ENCODE measurements around the gene LDLRAD4.

GRCh38 chr18:13392899-13393298 lies 174.3 kb downstream of the LDLRAD4 start:
- TF ChIP-seq POLR2AphosphoS5 (IDR thresholded peaks at IDR 0.05; ENCODE audit: low read depth, low read length) = no peak
- no peak for TF ChIP-seq EZH2phosphoT487 (IDR thresholded peaks at IDR 0.05; ENCODE audit: borderline replicate concordance, low read depth)
- TF ChIP-seq ZBTB33 (IDR thresholded peaks at IDR 0.05; ENCODE audit: borderline replicate concordance, low read depth) = no peak
- TF ChIP-seq SIN3A (IDR thresholded peaks at IDR 0.05; ENCODE audit: borderline replicate concordance, low read depth, low read length) = no peak
- no peak for TF ChIP-seq NRF1 (IDR thresholded peaks at IDR 0.05; ENCODE audit: low read depth, low read length)
- TF ChIP-seq CTCF (IDR thresholded peaks at IDR 0.05) = no peak
- no peak for TF ChIP-seq TAF1 (IDR thresholded peaks at IDR 0.05; ENCODE audit: borderline replicate concordance, low read depth, low read length)
- no peak for TF ChIP-seq RCOR1 (IDR thresholded peaks at IDR 0.05; ENCODE audit: low read length)
- TF ChIP-seq REST (IDR thresholded peaks at IDR 0.05; ENCODE audit: low read depth, low read length) = no peak
- no peak for TF ChIP-seq FOSL2 (IDR thresholded peaks at IDR 0.05; ENCODE audit: borderline replicate concordance, low read depth)
- no peak for TF ChIP-seq USF1 (IDR thresholded peaks at IDR 0.05; ENCODE audit: borderline replicate concordance, low read depth)
- no peak for TF ChIP-seq YY1 (IDR thresholded peaks at IDR 0.05; ENCODE audit: low read depth)
- TF ChIP-seq TCF12 (IDR thresholded peaks at IDR 0.05) = no peak
- TF ChIP-seq FOXJ3 (CRISPR knock-in tag; IDR thresholded peaks at IDR 0.05) = no peak

Measured in SK-N-SH (cell line).